Stimulated activated CD8-positive, alpha-beta memory T cell treated with anti-CD3 and anti-CD28 coated beads, Interleukin-7, amount 100 ng/mL, for 4 hours (primary cell): ENCODE results near the gene CRYAB.
"Not testable (repeated sequence)": the region's sequence is repeated elsewhere in the genome, so short reads cannot be mapped to it uniquely, and the experiment has no call there.

Experiments
- DNase-seq, 2 donors: peaks; one replicate each; pipeline ENCODE4 v3.0.0-alpha.2; 2020; ENCODE audit warnings: low read depth in 2 of 2

Gene CRYAB

GRCh38 chr11:111933872-111934271 is 22.3 kb upstream of the CRYAB start:
- DNase-seq, result no peak

- not testable (repeated sequence) for DNase-seq
Observed at GRCh38 chr11:111933176-111933575, 21.6 kb upstream of the CRYAB start.

- DNase-seq, result no peak
Observed at GRCh38 chr11:111932611-111932950, 21.0 kb upstream of the CRYAB start.

DNA sequence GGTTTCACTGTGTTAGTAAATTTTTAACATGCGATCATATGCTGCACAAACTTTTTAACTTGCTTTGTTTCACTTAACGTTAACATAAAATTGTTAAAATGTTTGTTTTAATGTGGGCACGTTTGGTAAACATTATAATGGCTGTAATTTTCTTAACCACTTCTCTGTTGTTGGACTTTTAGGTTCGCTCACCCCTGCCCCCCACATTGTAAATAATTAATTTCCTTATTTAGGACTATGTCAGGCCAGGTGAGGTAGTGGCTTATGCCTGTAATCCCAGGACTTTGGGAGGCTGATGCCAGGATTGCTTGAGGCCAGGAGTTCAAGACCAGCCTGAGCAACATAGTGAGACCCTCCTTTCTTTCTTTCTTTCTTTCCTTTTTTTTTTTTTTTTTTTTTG is 18.9 kb upstream of the CRYAB start:
- no peak for DNase-seq

- DNase-seq, result peak; percentile 87 to 92
Observed at GRCh38 chr11:111926505-111927391, 15.2 kb upstream of the CRYAB start.

DNA sequence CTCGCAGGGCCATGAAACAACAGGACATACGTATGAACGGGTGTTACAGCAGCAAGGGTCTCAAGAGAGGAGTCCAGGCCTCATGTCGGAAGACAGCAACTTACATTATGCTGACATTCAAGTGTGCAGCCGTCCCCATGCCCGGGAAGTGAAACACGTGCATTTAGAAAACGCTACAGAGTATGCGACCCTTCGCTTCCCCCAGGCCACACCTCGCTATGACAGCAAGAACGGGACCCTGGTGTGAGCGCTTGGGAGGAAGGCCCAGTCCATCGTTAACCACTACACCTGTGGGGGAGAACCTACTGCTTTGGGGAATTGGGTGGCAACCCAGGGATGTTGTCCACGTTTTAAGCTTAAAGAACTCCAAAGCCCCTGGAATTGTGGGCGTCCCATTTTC is 14.4 kb upstream of the CRYAB start:
- no peak for DNase-seq

DNA sequence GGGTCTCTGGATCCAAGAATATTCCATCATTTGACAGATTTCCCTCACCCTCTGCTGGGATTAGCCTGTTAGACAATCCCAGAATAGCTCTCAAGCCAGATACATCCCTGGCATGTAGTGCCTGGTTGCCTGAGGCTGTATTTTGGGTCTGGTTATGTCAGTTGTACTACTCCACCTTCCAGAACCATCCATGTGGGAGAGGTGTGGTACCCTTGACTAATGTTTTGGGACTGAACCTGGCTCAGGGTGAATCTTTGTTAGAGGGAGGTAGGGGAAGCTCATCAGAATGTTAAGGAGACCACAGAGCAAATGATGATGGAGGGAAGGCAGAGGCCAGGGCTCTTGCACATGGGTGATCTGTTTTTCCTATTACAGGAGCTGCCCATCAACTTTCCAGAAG is 12.4 kb upstream of the CRYAB start:
- no peak for DNase-seq

GRCh38 chr11:111923351-111923788 is 11.8 kb upstream of the CRYAB start:
- DNase-seq, result no peak

- no peak for DNase-seq
Observed at GRCh38 chr11:111922803-111923202, 11.2 kb upstream of the CRYAB start.

- no peak for DNase-seq
Observed at GRCh38 chr11:111921541-111922230, 10.1 kb upstream of the CRYAB start.

DNA sequence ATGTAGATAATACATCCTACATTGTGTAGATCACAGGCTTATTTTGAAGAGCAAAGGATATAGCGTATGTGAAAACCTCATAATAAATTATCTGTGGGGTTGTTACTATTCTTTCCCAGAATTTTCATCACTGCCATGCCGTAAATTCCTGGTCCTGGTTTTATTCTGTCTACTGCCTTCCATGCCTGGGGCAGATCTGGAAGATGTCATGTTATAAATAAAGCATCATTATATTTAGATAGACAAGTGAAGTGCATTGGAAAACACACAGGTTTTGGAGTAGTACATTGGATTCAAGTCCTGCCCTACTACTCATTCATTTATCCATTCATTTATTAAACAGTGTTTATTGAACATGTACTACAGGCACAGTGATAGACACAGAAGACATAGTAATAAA is 9.3 kb upstream of the CRYAB start:
- no peak for DNase-seq

- no peak for DNase-seq
Observed at GRCh38 chr11:111918390-111919256, 7.1 kb upstream of the CRYAB start, which contains the start of gene C11orf52. Gene C11orf52 (plus strand): TSS chr11:111918913. CDS start chr11:111918973, 60 bp downstream.

DNA sequence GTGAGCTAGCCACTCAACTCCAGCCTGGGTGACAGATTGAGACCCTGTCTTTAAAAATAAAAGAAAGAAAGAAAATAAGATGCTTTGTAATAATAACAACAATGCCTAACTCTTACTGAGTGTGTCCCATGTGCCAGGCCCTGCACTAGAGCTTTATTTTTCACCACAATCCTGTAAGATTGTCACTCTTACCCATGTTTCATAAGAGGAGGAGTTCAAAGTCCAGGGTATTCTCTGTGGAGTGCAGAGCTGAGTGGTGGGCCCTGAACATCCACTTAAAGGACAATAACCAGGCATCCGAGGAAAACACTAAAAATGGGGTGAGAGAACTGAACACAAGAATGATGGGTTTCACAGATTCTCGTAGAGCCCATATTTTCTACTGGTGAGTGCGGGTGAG is 6.2 kb upstream of the CRYAB start:
- DNase-seq, result no peak

GRCh38 chr11:111917312-111917711 is 5.7 kb upstream of the CRYAB start:
- DNase-seq, result no peak

- no peak for DNase-seq
Observed at GRCh38 chr11:111916768-111917167, 5.2 kb upstream of the CRYAB start.

GRCh38 chr11:111913997-111914396 is 2.4 kb upstream of the CRYAB start:
- DNase-seq, result no peak

GRCh38 chr11:111913031-111913861 is 1.7 kb upstream of the CRYAB start:
- DNase-seq, result no peak

DNA sequence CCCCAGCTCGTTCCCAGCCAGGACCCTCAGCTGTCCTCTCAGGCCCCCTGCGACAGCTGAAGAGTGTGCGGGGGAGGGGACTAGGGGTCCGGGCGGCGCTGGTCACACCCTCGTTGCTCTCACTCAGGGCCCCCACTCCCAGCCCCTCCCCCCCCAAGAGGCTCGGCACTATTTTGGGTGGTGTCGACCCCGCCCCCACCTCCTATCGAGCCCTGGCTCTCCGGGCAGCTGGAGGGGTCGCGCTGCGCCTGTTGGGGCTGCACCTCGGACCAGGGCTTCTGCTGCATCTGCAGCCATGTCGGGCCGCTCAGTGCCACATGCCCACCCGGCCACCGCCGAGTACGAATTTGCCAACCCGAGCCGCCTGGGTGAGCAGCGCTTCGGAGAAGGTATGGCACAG is 965 bp upstream of the CRYAB start, which contains the start of gene HSPB2:
TSS of gene HSPB2 (plus strand) at position 200 of the 400 bp plus-strand sequence. CDS start at position 296, 96 bp downstream.
- no peak for DNase-seq

DNA sequence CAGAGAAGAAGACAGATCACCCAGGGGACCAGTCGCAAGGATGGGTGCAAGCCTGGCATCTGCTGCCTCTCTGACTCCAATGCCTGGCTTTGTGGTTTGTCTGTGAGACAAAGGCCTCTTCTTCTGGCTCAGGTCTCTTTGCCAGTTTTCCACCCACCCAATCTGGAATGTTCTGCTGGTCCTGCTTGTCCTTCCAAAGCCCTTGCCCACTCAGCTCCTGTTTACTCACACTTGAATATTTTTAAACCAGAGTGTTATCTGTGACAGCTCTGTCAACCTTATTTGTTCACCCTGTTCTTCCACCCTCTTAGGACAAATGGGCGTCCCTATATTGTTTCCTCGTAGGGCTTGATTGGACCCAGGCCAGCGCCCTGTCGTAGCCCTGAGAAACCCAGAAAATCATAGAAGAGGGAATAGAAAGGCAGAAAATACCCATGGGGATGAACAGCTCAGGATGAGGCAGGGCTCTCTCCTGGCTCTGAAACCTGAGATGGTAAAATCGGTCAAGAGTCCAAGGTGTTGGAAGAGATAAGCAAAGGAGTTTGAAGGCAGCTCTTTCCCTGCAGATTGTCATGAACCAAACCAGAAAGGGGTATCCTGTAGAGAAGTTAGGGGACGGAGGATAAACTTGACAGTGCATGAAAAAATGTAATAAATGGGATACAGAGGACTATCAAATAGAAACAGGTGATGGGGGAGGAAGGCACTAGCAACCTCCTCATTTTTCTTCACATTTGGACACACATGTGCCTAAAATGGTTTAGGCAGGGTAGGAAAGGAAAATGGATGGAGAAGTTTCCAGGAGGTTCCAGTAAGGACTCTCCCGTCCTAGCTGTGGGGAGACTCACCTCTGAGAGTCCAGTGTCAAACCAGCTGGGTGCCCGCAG is 651 bp downstream of the CRYAB start:
- no peak for DNase-seq

GRCh38 chr11:111909378-111909777 is 2.2 kb downstream of the CRYAB start:
- no peak for DNase-seq
